HG03439 (cell line): ENCODE measurements around the gene RALGDS.
"Not testable (repeated sequence)": the region's sequence is repeated elsewhere in the genome, so short reads cannot be mapped to it uniquely, and the experiment has no call there.

ENCODE experiments used
- ATAC-seq: cut with Tn5 transposase; IDR thresholded peaks from one replicate; pipeline ENCODE4 v1.9.1; 2021; ENCODE audit warnings: mild to moderate bottlenecking, moderate library complexity; ENCODE audit not compliant: unreplicated experiment

Gene RALGDS

DNA sequence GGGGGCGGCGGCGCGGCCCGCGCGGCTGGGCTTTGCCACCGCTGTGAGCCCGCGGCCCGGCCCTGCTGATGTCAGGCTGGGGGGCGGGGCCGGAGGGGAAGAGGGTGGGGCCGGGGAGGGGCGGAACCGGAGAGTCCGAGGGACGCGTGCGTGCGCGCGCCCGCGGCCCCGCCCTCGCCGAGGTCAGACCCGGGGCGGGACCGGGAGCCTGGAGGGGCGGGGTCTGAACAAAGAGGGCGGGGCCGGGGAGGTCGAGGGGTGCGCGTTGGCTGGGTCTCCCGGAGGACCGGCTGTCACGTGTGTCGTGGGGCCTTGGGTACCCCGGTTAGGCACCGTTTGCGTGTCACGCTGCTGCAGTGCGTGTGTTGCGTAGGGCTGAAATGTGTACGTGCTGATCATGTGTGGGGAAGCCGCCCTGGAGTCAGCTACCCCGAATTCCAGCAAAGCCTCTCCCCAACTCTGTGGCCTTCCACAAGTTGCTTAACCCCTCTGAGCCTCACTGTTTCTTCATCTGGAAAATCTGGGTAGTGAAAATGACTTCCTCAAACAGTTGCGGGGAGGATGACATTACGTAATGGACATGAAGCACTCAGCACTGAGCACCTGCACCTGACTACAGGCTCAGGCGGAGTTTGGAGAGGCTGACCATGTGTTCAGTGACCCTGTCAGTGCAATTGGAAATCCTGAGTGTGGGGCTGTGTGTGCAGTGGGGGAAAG lies at the start of gene RALGDS:
RALGDS (minus strand) TSS at position 43 of the 717 bp plus-strand sequence. CDS start 86 bp downstream, outside the sequence.
- ATAC-seq: peak; percentile 55

DNA sequence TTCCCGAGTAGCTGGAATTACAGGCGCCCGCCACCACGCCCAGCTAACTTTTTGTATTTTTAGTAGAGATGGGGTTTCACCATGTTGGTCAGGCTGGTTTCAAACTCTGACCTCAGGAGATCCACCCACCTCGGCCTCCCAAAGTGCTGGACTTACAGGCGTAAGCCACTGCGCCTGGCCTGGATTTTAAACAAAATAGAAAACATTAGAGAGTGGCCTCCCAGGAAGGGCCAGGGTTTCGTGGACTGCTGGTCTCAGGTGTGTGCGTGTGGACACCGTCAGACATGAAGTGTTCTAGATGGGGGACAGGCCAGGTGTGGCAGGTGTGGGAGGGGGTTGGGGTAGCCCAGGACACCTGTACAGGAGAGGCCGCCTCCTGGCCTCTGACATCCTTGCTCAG lies 49.7 kb upstream of the RALGDS start:
- ATAC-seq: no peak

DNA sequence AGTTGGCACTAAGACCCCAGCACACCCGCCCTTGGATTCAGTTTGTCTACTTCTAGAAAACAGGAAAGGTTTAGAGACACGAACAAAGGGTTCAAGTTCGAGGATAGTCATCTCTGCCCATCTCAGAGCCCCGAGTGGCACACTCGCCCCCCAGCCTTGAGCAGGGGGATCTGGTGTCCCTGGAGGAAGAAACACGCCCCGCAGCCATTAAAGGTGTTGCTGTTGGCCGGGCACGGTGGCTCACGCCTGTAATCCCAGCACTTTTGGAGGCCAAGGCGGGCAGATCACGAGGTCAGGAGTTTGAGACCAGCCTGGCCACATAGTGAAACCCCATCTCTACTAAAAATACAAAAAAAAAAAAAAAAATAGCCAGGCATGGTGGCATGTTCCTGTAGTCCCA lies 48.6 kb upstream of the RALGDS start:
- not testable (repeated sequence) for ATAC-seq

DNA sequence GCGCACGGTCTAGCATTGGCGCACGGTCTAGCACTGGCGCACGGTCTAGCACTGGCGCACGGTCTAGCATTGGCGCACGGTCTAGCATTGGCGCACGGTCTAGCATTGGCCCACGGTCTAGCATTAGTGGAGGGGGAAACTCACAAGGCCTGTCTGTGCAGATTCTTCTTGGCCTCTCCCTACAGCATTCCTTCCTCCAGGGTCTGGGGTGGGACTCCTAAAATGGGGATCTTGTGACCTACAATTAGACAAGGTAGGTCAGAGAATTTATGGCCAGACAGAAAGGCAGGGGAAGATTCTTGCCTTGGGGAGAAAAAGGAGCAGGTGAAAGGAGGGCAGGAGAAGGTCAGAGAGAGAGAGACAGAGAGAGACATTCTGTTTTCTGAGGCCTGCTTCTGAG lies 48.1 kb upstream of the RALGDS start:
- no peak for ATAC-seq

DNA sequence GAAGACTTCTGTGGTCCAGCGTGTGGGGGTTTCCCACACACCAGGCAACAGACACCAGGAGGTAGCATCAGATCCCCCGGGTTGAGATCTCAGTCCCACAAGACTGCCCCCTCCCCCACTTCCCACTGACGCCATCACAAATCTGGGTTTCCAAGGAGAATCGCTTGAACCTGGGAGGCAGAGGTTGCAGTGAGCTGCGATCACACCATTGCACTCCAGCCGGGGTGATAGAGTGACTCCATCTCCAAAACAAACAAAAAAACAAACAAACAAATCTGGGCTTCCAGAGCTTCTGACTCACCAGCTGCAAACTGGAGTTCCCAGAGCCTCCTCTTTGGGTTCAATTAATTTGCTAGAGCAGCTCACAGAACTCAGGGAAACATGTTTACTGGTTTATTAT lies 47.4 kb upstream of the RALGDS start:
- no peak for ATAC-seq

DNA sequence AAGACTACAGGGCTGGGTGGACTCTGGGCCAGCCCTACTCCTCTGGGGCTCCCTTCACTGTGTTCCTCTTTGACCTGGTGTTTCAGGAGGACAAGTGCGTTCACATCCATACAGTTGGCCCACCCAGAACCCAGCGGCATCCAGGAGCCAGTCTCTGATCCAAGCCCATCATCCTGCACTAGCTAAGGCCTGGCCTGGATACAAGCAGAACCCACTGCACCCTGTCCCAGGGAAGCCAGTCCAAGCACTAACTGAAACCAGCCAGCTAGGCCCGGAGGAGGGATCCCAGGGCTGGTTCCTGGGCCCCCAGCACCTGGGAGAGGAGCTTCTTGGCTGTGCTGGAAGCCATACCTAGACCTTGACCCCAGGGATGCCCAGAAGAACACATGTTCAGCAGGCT lies 46.7 kb upstream of the RALGDS start:
- ATAC-seq: no peak

DNA sequence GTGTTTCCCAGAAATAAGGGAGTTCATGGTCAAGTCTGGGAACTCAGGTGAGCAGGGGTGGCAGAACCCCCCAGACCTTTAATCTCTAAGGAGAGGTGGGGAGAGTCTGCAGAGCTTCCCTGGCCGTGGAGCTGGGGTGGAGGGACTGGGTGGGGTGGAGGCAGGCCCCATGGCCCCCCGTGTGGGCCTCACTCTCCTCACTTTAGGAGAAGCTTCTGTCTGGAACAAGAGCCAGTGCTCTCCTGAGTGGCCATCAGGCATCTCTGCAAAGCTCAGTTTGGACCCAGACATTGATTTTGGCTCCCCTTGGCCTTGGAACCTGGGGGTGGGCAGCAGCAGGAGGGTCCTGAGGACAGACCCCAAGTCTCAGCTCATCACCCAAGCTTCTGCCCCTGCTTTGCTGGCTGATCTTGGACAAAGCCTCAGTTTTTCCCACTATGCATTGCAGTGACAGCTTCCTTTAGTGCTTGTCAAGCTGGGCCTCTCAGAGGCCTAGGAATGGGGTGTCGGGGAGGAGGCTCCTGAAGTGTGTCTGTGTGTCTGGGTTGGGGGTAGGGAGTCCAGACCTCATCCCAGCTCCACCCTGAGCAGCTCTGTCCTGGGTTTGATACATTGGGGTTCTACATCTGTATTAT lies 46.2 kb upstream of the RALGDS start:
- no peak for ATAC-seq

DNA sequence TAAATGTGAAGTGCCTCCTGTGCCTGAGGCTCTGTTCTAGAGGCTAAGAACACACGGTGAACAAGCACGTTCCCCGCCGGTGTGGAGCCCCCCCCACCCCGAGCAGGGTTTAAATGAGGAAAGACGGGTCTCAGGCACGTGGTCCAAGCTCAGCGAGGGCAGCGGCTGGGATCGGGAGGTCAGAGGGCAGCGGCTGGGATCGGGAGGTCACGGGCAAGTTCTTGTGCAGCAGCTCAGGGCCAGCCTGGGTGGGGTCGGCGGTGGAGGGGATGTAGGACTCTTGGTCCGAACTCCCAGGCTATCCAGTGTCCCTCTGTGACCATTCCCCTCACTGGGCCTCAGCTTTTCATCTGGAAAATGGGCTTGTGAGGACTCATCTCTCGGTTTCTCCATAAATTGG lies 45.4 kb upstream of the RALGDS start:
- ATAC-seq: no peak

DNA sequence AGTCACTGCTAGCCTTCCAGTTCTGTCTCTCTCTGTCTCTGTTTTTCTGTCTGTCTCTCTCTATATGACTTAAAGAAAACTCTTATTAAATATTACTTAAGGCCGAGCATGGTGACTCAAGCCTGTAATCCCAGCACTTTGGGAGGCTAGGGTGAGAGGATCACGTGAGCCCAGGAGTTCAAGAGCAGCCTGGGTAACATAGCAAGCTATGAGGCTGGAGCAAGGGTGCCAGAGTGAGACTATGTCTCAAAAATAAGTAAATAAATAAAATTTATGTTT lies 44.4 kb upstream of the RALGDS start:
- no peak for ATAC-seq

DNA sequence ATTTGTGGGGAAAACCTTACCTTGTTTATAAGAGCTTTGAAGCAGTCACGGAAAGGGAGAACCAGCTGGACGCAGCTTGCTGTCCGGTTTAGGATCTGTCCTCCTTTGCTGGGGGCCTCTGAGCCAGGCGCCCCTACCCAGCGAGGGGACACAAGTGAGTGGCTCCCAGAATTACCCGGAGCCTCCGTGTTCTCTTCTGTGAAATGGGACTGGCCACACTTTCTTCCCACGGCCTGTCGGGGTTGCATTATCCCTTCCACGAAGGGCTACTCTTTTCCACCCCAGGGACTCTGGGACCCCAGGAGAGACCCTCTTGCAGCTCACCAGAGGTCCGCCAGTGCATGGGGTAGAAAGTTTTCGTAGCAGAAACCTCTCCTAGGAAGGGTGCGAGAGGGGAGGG lies 43.2 kb upstream of the RALGDS start:
- ATAC-seq: no peak

DNA sequence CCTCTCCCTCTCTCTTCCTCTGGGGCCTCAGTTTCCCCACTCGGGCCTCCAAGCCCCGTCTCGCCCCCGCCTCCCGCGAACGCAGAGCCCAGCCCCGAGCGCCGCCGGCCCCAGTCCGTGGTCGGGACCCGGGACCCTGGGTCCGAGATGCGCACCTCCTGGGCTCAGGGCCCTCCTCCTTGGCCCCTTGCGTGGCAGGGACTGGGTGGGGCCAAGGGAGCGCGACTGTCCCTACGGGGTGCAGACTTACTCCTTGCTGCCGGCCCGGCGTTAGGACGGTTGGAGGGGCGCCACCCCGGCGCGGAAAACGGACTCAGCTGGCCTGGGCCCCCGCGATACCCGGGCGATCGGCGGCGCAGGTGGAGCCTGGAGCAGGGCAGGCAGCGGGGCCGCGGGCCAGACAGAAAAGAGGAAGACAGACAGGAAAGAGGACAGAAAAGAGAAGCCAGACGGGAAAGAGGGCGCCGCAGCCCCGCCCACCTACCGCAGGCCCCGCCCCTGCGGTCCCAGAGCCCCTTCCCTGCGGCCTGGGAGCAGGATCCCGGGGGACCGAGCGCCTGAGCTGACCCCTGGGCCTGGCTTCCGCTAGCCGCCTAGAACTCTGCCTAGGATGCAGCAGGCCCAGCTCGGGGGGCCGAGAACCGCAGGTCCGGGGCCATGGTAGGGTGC lies 42.6 kb upstream of the RALGDS start, which contains the start of gene GBGT1:
GBGT1 (minus strand) TSS at position 411 of the 669 bp plus-strand sequence. CDS start 1,502 bp downstream, outside the sequence.
- ATAC-seq: no peak

DNA sequence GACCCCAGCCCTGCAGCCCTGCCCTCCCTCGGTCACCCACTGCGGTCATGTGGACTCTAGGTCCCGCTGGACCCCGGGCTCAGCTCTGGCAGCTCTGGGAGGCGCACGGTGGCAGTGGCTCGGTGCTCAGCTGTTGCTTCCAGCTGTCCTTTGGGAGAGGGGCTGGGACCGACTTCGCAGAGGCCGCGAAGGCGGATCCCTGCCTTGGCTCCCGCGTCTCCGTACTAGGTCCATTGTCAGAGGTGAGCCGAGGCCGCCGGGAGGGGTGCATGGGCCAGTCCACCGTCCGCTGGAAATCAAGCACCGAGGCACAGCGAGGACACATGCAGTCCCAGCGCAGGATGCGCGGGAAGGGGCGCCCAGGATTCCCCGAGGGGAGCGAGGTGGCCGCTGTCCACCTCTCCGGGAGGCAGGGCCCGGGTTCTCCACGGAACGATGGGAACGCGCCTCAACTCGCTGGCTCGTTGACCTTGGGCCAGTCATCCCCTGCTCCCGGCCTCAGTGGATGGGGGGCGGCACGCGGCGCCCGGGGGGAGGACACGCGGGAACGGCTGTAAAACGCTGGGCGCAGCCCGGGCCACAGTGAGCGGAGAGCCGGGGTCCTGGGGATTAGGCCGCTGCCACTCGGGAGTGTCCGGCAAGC lies 41.9 kb upstream of the RALGDS start:
- ATAC-seq: no peak

DNA sequence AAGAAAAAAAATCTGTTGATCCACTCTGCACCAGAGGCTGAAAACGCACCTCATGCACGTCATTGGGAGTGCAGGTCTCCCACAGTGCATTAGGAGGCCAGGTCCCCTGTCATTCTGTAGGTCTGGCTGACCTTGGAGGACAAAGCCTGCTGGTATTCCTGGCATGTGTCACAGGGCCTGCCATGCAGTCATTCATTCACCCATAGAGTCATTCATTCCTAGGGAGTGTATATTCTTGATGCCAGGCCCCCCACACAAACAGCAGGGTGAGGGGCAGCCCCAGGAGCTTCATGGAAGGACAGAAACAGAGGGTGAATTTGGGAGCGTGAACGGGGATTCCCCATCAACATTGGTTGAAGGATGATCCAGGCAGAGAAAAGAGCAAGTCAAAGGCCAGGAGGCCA lies 40.5 kb upstream of the RALGDS start:
- ATAC-seq: no peak

DNA sequence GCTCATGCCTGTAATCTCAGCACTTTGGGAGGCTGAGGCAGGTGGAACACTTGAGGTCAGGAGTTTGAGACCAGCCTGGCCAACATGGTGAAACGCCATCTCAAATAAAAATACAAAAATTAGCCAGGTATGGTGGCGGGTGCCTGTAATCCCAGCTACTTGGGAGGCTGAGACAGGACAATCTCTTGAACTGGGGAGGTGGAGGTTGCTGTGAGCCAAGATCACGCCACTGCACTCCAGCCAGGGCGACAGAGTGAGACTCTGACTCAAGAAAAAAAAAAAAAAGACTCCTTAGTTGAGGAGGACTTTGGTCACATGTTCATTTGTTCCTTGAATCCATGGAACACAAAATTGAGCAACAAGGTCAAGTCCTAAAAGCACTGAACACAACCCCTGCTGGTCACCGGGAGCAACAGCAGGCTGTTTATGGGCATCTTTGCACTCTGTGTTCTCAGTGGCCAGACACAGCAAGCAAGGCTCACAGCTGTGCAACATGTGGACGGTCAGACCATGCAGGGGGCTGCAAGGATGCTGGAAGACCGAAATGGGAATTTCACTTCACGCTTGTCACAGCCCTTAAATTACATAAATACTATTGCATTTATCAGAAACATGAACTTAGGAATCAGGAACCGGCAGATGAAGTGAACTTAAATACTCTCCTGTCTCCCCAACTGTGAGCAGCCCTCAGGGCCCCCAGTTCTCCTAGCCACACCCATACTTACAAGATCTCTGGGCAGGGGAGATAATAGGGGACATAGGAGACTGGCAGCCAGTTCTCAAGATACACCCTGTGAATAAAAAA lies 39.9 kb upstream of the RALGDS start:
- ATAC-seq: no peak

DNA sequence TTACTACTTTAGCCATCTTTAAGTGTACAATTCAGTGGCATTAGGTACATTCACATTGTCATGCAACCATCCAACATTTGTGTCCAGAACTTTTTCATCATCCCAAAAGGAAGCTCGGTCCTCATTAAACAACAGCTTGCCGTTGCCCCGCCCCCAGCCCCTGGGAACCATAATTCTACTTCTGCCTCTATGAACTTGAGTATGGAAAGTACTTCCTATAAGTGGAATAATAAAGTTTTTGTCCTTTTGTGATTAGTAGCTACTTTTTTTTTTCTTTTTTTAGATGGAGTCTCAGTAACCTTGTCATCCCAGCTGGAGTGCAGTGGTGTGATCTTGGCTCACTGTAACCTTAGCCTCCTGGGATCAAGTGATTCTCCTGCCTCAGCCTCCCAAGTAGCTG lies 37.7 kb upstream of the RALGDS start:
- ATAC-seq: no peak

DNA sequence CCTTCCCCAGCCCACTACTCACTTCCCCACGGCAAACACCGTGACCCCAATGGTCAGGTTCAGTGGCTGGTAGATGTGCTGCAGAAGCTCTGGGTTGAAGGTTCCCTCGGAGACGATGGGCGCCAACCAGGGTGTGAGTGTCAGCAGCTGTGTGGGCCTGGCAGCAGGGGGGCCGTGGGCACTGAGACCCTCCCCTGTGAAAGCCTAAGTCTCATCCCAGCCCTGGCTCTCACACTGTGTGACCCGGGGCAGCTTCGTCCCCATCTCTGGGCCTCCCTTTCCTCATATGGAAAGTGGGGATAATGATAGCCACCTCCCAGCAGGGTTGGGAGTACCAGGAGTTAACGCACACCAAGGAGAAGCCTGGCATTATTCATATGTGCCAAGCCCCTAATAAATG lies 34.1 kb upstream of the RALGDS start:
- no peak for ATAC-seq

DNA sequence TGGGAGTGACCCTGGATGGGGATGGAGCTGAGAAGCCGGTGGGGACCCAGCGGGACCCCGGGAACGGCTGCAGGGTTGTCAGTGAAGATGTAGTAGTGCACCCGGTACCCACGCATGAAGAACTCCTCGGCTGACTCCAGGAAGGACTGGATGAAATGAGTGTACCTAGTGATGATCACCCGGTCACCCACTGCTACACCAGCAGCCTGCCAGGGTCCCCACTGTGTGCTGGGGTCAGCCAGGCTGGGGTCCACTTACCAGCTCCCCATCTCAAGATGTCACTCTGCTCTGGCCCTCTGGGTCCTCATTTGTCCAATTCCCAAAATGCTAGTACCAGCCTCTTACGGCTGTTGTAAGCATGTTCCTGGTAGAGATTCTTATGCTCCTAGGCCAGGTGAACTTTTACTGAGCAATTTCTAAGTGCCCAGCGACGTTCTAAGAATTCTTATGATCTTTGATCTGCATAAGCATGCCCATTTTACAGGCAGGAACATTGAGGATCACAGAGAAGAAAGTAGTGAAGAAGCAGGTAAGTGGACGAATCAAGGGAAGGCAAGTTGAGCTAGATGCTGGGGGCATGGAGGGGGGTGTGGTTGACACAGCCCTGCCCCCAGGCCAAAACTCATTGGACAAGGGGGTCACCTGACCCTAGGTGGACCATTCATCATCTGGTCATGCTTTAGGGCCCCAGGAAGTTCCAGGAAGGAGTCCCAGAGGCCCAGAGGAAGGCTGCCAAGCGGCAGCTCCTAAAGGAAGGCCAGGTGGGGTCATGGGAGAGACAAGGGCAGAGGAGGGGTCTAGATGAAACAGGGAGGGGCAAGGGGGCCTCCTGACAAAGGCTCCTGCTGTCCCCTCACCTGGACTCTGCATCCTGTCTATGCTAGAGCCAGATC lies 33.3 kb upstream of the RALGDS start:
- no peak for ATAC-seq

DNA sequence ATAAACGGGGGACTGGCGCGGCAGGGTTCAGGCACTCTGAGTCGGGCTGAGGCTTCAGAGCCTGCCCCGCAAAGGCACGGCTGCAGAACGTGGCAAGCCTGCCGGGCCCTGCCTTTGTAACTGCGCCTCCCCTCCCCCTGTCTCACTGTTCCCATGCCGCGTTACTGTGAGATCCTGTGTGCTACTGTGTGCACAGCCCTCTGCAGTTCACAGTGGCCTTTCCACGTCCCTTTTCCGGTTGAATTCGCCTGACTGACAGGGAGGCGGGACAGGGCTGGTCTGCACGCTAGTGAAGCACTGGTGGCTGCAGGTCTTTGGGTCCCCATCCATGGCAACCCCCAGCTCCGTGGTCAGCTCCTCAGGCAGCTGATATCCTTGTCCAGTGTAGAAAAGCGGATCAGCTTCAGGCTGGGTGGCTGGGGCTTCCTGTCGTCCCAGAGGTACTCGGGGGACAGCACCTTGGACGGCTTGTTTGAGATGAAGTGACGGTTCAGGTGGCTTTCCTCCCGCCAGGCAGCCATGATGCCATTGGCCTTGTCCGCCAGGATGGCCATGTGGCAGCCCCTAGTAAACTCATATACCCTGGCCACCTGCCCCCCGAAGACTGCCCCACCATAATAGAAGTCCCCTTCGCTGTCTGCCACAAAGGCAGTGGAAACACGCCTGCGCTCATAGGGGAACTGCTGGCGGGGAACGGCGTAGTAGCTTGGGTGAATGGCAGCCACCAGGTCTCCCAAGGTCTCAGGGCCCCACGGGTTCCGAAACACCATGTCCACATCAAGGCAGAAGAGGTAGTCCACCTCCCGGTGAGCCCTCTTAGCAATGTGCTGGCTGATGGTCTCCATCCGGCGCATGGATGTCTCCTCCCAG lies 32.4 kb upstream of the RALGDS start:
- no peak for ATAC-seq
